GM08714 (cell line): Measurements from ENCODE around the gene RLF.

ENCODE experiments used
- H3K4me3 ChIP-seq: fragments of 200-500 bp; sonication (Bioruptor generic); 2 replicates; pipeline ENCODE4 v1.5.1; 2014; ENCODE audit warnings: mild to moderate bottlenecking, low read length, inconsistent platforms
- ZNF274 ChIP-seq: IDR thresholded peaks from 2 replicates; pipeline ENCODE4 v1.6.1; 2012; ENCODE audit warnings: mild to moderate bottlenecking, low read depth, low read length

The RLF gene

DNA sequence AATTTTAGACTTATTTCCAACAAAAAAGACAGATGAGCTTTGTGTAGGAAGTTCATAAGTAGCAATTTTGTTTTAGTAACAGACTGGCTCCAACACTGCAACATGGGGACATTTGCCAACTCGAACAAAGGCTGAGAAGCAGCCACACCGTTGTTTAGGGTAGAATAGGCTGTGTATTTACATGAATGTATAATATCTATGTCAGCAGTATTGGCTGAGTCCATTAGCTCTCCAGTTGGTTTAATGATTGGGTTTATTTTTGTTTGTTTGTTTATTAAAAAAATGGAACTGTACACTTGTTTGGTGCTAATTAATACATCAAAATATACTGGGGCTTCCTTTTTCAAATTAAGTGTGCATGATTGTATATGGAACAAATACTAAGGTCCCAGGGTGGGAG lies 79.2 kb downstream of the RLF start:
- TF ChIP-seq ZNF274 = no peak
- H3K4me3 ChIP-seq = no peak overlapping the region

DNA sequence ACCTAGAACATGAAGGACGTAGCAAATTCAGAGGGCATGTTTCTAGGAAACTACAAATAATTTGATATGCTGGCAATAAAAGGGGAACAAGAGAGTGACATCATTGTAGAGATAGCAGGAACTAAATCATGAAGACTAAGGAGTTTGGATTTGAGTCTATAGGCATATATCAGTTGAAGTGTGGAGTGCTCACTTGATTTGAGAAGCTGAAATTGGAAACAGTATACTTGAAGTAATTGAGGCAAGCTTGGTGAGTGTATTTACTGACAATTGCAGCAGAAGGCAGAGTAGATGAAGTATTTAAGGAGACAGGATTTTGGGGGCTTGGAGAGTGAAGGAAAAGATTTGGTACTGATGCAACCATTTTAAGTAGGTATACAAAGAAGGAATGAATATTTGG lies 80.2 kb downstream of the RLF start:
- no peak overlapping the region for H3K4me3 ChIP-seq
- TF ChIP-seq ZNF274 = no peak

DNA sequence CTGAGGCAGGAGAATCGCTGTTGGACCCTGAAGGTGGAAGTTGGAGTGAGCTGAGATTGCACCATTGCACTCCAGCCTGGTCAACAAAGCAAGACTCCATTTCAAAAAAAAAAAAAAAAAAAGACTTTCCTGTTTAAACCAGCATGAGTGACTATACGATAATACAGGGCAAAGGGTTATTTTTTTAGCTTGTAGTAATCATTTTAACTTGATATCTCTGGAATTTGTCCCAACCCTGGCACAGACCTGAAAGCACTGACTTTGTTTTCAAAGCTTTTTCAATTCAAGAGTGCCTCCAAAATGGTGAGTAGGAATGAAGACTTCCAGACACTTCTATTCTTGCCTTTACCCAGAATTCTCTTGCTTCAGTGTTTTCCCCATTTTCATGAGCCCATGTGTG lies 82.2 kb downstream of the RLF start:
- H3K4me3 ChIP-seq = no peak overlapping the region
- no peak for TF ChIP-seq ZNF274

DNA sequence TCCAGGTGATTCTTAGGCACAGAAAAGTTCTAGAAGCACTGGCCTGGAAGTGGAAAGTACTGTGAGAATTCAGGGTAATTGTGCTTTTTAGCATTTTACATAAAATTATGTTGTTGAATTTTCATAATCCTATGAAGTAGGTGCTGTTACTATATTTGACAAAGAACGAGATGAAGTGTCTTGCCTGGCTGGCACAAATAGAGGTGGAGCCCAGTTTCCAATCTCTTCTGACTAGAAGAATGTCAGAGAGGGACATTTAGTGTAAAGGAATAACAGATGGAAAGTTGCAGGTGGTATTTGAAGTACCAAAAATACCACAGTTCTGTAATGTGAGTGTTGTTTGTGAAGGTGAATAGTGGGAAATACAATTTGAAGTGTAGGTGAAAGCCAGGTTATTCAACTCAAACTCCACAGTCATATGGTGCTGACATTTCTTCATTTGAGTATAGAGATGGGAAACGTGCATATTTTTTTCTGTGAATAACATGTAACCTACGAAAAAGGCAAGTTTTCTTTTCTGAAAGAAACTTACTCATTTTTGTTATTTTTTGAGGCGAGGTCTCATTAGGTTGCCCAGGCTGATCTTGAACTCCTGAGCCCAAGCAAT lies 83.1 kb downstream of the RLF start:
- TF ChIP-seq ZNF274 = no peak
- no peak overlapping the region for H3K4me3 ChIP-seq

DNA sequence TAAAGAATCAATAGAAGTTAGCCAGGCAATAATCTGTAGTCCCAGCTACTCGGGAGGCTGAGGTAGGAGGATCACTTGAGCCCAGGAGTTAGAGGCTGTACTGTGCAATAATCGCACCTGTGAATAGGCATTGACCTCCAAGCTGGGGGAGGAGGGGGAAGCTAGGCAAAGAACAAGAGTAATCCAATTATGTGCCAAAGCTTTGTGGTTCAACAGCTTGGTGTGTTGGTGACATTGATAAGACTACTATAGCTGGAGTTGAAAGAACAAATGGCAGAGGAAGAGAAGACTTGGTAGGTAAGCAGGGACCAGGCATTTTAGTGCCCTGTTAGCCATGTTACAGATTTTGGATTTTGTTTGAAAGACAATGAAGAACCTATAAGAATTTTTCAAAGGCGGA lies 84.5 kb downstream of the RLF start:
- TF ChIP-seq ZNF274 = no peak
- H3K4me3 ChIP-seq = no peak overlapping the region

DNA sequence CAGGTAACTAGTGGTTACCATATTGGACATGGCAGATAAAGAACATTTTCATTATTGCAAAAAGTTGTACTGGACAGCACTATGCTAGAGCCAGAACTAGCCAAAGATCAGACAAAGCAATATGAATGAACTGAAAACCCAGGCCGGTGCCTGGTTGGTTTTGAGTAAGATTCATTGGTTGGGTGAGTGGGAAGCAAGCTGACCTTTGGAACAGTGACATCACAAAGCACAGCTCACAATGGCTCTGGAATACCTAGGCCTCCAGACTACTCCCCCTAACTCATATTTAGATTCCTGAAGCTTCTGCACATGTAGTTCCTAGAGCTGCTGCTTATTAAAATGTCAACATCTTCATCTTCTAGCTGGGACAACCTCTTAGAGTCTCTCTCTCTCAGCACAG lies 86.5 kb downstream of the RLF start, which contains the start of gene TMCO2:
Gene TMCO2 (plus strand): TSS at position 283 of the 400 bp plus-strand sequence. CDS start 57 bp downstream, at position 340.
- no peak for TF ChIP-seq ZNF274
- H3K4me3 ChIP-seq = no peak within 1 kb of the TSS

DNA sequence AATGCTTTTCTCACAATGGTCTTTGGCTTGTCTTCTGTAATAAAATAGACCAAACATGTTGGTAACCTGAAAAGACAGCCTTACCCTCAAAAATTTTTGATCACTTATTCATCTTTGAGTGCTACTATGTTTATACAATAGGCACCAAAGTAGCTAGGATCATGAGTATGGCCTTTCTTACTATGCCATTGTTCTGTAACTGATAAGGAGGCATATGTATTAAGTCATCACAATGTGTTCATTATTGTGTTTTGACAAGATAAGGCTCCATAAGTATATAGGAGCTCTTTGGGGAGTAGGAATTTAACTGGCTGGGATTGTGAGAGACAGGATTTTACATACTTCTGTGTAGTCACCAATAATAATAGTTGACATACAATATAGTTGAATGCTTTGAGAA lies 87.2 kb downstream of the RLF start:
- no peak overlapping the region for H3K4me3 ChIP-seq

DNA sequence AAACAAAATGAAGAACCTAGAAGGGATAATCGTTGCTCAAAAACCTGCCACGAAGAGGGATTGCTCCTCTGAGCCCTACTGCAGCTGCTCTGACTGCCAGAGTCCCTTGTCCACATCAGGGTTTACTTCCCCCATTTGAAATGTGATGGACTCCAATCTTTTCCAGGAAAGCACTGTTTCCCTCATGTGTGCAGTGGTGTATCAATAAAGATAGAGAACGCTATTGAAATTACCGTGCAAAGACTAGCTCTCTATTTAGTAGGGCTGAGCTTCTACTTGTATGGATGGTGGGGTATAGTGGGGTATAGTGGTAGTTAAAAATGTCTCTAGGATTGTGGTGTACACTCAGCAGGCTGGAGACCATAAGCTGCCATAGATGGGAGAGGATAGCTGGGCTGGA lies 90.3 kb downstream of the RLF start:
- no peak overlapping the region for H3K4me3 ChIP-seq
- no peak for TF ChIP-seq ZNF274

More for the DNA sequence above, 87.2 kb downstream of the RLF start:
- TF ChIP-seq ZNF274 = no peak

DNA sequence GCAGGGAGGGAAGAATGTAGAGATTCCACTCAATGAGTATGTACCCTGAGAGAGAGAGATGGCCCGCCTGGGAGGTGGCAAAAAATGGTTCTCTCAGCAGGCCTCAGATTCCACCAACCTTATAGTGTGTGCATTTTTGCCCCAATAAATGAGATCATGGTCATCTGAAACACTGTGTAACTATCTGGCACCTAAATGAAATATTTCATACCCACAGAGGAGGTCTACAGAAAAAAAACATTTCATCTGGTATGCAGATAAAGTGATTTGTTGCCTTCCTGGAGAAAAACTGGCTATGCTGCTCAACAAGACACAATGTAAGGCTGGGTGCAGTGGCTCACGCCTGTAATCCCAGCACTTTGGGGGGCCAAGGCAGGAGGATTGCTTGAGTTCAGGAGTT lies 91.4 kb downstream of the RLF start:
- no peak for TF ChIP-seq ZNF274
- H3K4me3 ChIP-seq = no peak overlapping the region

DNA sequence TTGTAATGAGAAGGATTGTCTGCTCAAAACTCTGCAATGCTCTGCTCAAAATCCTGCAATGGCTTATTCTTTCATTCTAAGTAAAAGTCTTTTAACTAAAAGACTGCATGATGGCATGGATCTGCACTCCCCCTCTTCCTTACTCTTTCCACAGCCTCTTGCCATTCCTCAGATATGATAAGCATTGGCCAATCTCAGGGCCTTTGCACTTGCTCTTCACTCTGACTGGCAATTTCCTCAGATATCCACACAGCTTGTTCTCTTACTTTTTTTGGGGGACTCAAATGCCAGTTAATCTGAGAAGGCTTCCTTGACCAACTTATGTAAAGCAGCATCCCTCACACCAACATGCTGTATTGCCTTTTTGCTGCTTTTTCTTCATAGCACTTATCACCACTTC lies 94.0 kb downstream of the RLF start:
- H3K4me3 ChIP-seq = no peak overlapping the region
- TF ChIP-seq ZNF274 = no peak

DNA sequence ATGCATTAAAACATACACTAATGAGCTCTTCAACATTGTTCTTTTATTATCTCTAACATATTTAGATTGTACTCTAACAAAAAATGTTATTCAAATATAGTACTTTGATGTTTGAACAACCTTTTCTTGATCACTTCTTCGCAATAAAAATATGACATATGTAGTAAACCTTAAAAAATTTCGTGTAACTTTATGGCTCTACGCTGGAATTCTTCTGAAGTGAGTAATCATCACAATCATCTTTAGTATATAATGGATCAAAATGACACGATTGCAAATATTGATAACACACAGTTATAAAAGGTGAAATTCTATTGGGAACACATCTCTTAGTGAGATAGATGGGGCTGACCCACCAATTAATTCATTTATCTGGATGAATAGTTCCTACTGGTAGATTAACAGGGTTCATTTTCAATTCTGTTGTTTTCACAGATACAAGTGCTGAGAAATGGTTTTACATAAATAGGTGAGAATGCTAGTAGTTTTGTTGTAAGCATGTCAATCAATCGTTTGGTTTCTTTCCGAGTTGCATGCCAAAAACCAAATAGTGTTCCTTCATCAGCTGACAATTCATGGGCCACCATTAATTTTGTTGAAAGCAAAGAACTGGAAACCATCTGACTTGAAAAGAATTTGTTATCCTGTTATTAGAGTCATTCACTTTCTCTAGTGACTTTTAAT lies 95.4 kb downstream of the RLF start:
- no peak for TF ChIP-seq ZNF274
- peak overlapping the region; percentile 96; the same call in 1 of the 2 replicates for H3K4me3 ChIP-seq

DNA sequence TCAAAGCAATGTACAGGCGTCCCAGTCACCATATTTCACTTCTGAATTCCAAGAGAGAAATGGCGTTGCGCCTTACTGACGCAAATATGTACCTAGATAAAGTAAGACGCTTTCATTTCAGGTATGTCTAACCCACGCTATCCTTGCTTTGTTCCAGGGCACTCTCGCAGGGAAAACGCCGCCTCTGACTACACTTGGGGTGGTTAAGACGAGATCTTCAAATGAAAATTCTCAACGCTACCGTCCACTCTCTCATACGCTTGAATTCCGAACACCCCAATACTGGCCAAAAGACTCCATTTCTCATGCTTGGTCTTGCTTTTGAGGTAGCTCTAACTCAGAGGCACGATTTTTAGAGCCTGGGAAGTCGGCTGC lies 96.1 kb downstream of the RLF start:
- peak overlapping the region; percentile 96 for H3K4me3 ChIP-seq
- no peak for TF ChIP-seq ZNF274

DNA sequence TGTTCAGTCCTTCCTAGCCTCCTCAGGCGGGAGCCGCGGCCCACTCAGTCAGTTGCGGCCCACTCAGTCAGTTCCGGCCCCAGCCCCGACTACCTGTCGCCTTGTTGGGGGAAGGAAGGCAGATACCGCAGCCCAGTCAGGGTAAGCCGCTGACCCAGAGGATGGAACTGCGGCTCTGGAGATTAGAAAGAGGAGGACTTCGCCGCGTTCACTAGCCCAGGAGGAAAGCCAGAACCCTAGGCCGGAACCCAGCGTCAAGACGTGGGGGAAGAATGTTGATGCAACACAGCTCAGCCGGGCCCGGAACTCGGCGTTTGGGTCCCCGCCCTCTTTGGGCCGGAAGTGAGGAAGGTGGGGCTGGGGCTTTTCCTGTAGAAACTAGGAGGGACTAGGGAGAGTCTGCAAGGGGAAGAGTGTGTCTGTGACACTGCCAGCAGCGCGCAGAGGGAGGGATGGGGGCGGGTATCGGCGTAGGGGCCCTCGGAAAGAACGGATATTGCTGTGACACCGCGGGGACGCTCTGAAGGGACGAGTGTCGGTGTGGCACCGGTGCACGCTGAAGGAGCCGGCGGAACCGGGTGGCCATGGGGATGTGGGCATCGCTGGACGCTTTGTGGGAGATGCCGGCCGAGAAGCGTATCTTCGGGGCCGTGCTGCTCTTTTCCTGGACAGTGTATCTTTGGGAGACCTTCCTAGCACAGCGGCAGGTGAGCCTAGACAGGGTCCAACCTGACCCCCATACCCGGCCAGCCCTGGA lies 96.7 kb downstream of the RLF start, which contains the start of gene ZMPSTE24:
Gene ZMPSTE24 (plus strand): TSS at position 549 of the 757 bp plus-strand sequence. CDS start 36 bp downstream, at position 585.
- TF ChIP-seq ZNF274 = no peak

DNA sequence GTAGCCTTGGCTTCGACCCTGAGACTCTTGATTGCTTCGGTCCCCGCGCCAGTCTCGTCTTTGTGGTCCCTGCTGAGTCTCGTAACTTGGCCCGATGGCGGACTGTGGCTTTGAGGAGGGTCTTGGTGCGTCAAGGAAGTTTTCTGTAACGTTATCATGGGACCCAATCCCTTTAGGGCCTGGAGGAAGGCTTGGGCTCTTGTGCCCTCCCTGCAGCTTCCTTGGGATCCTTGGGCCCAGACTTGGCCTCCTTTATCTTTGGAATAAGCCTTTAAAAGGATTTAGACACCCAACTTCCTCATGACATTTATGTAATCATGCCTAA lies 97.2 kb downstream of the RLF start:
- no peak for TF ChIP-seq ZNF274
- peak overlapping the region; percentile 88 for H3K4me3 ChIP-seq

More for the DNA sequence above, 96.7 kb downstream of the RLF start, which contains the start of gene ZMPSTE24:
- peak within 1 kb of the TSS; percentile 96 for H3K4me3 ChIP-seq

DNA sequence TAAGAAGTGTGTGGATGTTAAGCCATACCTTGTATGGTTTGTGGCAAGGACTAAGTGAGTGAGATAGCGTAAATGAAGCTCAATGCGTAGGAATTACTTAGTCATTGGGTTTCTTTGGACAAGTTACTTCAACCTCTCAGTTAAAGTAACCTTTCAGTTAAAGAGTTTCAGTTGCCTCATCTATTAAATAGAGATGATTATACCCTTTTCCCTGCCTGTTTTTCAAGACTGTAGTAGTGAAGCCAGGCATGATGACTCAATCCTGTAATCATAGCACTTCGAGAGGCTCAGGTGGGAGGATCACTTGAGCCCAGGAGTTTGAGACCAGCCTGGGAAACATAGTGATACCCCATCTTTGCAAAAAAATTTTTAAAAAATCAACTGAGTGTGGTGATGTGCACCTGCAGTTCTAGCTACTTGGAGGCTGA lies 103.2 kb downstream of the RLF start:
- no peak for TF ChIP-seq ZNF274
- H3K4me3 ChIP-seq = no peak overlapping the region

DNA sequence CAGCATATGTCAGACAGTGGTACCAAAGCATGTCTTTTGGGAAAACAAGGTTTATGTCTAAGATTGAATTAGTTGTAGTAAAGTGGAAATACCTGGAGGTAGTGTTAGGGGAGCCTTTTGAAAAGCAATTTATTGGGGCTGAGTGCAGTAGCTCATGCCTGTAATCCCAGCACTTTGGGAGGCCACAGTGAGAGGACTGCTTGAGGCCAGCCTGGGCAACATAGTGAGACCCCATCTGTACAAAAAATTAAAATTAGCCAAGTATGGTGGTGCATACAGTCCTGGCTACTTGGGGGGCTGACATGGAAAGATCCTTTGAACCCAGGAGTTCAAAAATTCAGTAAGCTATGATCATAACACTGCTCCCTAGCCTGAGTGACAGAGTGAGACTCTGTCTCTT lies 104.1 kb downstream of the RLF start:
- no peak overlapping the region for H3K4me3 ChIP-seq
- no peak for TF ChIP-seq ZNF274
